ENCODE measurements around the gene SLC7A14.
A peak's percentile ranks its signal among the peaks of the same experiment; 100 is the strongest.

The SLC7A14 gene

GRCh38 chr3:170502297-170502696 is 83.6 kb downstream of the SLC7A14 start:
- TF ChIP-seq CTCF (IDR thresholded peaks at IDR 0.05; ENCODE audit: insufficient read depth, low read depth, low read length, missing control alignments), result no peak
- peak; percentile 17 for DNase-seq (ENCODE audit: low read depth)
- H3K4me3 ChIP-seq (ENCODE audit: low read length), result no peak overlapping the region

- no peak for TF ChIP-seq CTCF (IDR thresholded peaks at IDR 0.05; ENCODE audit: insufficient read depth, low read depth, low read length, missing control alignments)
- DNase-seq (ENCODE audit: low read depth), result no peak
- no peak overlapping the region for H3K4me3 ChIP-seq (ENCODE audit: low read length)
Measured at GRCh38 chr3:170500995-170501394, 84.9 kb downstream of the SLC7A14 start.

GRCh38 chr3:170500462-170500861 is 85.4 kb downstream of the SLC7A14 start:
- DNase-seq (ENCODE audit: low read depth), result no peak
- H3K4me3 ChIP-seq (ENCODE audit: low read length), result no peak overlapping the region
- TF ChIP-seq CTCF (IDR thresholded peaks at IDR 0.05; ENCODE audit: insufficient read depth, low read depth, low read length, missing control alignments), result no peak

GRCh38 chr3:170499562-170500156 is 86.2 kb downstream of the SLC7A14 start:
- H3K4me3 ChIP-seq (ENCODE audit: low read length), result no peak overlapping the region
- DNase-seq (ENCODE audit: low read depth), result peak; percentile 68
- TF ChIP-seq CTCF (IDR thresholded peaks at IDR 0.05; ENCODE audit: insufficient read depth, low read depth, low read length, missing control alignments), result peak; percentile 78

GRCh38 chr3:170497207-170498095 is 88.4 kb downstream of the SLC7A14 start:
- no peak for DNase-seq (ENCODE audit: low read depth)
- no peak for TF ChIP-seq CTCF (IDR thresholded peaks at IDR 0.05; ENCODE audit: insufficient read depth, low read depth, low read length, missing control alignments)
- no peak overlapping the region for H3K4me3 ChIP-seq (ENCODE audit: low read length)

- no peak for TF ChIP-seq CTCF (IDR thresholded peaks at IDR 0.05; ENCODE audit: insufficient read depth, low read depth, low read length, missing control alignments)
- H3K4me3 ChIP-seq (ENCODE audit: low read length), result no peak overlapping the region
- DNase-seq (ENCODE audit: low read depth), result no peak
Measured at GRCh38 chr3:170496868-170497140, 89.1 kb downstream of the SLC7A14 start.
